Karpas-422 (cell line): ENCODE results near the gene LEAP2. TPM values are rescaled to one million over a fixed set of nuclear protein-coding genes. Genes with fewer than 3 reads are reported as not detected.

ENCODE experiments used
- DNase-seq: peaks from one replicate; pipeline ENCODE4 v3.0.0-alpha.2; 2015
- H2AFZ ChIP-seq: fragments of 200-600 bp; sonication (generic); 2 replicates; pipeline ENCODE4 v1.6.1; 2014; ENCODE audit warnings: antibody characterized with exemption, low read length, mixed read lengths
- H3K27ac ChIP-seq: fragments of 200-600 bp; sonication (generic); 2 replicates; pipeline ENCODE4 v1.5.1; 2014; ENCODE audit warnings: mild to moderate bottlenecking, low read length, moderate library complexity
- H3K27me3 ChIP-seq: fragments of 200-600 bp; sonication (generic); 2 replicates; pipeline ENCODE4 v1.6.1; 2014; ENCODE audit warnings: low read length, mixed read lengths
- H3K36me3 ChIP-seq: fragments of 200-600 bp; sonication (generic); 2 replicates; pipeline ENCODE4 v1.6.1; 2014; ENCODE audit warnings: low read length, mixed read lengths; ENCODE audit not compliant: insufficient read depth
- H3K4me1 ChIP-seq: fragments of 200-600 bp; sonication (generic); 2 replicates; pipeline ENCODE4 v1.6.1; 2014; ENCODE audit warnings: mild to moderate bottlenecking, low read length, mixed read lengths
- H3K4me2 ChIP-seq: fragments of 200-600 bp; sonication (generic); 2 replicates; pipeline ENCODE4 v1.6.1; 2014; ENCODE audit warnings: low read length, low read depth, mild to moderate bottlenecking; ENCODE audit not compliant: poor library complexity, severe bottlenecking
- H3K4me3 ChIP-seq: fragments of 200-600 bp; sonication (generic); 2 replicates; pipeline ENCODE4 v1.5.1; 2014; ENCODE audit warnings: mild to moderate bottlenecking, antibody characterized with exemption, low read length, mixed read lengths
- H3K79me2 ChIP-seq: fragments of 200-600 bp; sonication (generic); 2 replicates; pipeline ENCODE4 v1.6.1; 2014; ENCODE audit warnings: mild to moderate bottlenecking, low read length, mixed read lengths
- H3K9ac ChIP-seq: fragments of 200-600 bp; sonication (generic); 2 replicates; pipeline ENCODE4 v1.6.0; 2014; ENCODE audit warnings: low read length
- H3K9me2 ChIP-seq: fragments of 200-600 bp; sonication (generic), shearing (Covaris generic); replicated peaks from 2 replicates; pipeline ENCODE4 v1.6.0; 2014; ENCODE audit warnings: mild to moderate bottlenecking, low read length, moderate library complexity; ENCODE audit not compliant: insufficient read depth
- H3K9me3 ChIP-seq: fragments of 300-700, 200-600 bp; sonication (generic); 2 replicates; pipeline ENCODE4 v1.6.1; 2014; ENCODE audit warnings: low read length, mixed read lengths
- H4K20me1 ChIP-seq: fragments of 200-600 bp; sonication (generic); 2 replicates; pipeline ENCODE4 v1.6.1; 2014; ENCODE audit warnings: mild to moderate bottlenecking, antibody characterized with exemption, low read length, low read depth; ENCODE audit not compliant: insufficient read depth
- total RNA-seq: library from RNA; depleted of rRNA; stranded (reverse); fragments of >200 nt; shearing (Covaris generic); gene quantifications from 2 replicates; pipeline ENCODE4 v1.2.3, GENCODE V29; 2014; ENCODE audit warnings: low replicate concordance

LEAP2 gene
- total RNA-seq, 1 experiment from 2014 or later = 6.6 TPM

GRCh38 chr5:132838516-132839282 is 34.8 kb upstream of the LEAP2 start:
- Histone ChIP-seq H3K9me2 (no peaks in the 10 kb centered on the region), H3K27me3 (no peaks in the 10 kb centered on the region), H3K36me3 (no peaks in the 10 kb centered on the region), H3K79me2 (no peaks in the 10 kb centered on the region), H3K27ac (no peak overlapping the region), H3K4me2 (no peak overlapping the region), H3K4me3 (no peak overlapping the region), H4K20me1 (no peaks in the 10 kb centered on the region), H3K4me1 (no peaks in the 10 kb centered on the region), H3K9me3 (no peaks in the 10 kb centered on the region), H3K9ac (no peak overlapping the region), H2AFZ (no peak overlapping the region)
- no peak for DNase-seq

- Histone ChIP-seq H3K9me3 (no peaks in the 10 kb centered on the region), H3K9ac (no peak overlapping the region), H3K9me2 (no peaks in the 10 kb centered on the region), H4K20me1 (no peaks in the 10 kb centered on the region), H3K27me3 (no peaks in the 10 kb centered on the region), H3K79me2 (no peaks in the 10 kb centered on the region), H3K36me3 (no peaks in the 10 kb centered on the region), H3K4me1 (no peaks in the 10 kb centered on the region), H3K4me3 (no peak overlapping the region), H2AFZ (no peak overlapping the region), H3K27ac (no peak overlapping the region), H3K4me2 (no peak overlapping the region)
- no peak for DNase-seq
These were observed 33.8 kb upstream of the LEAP2 start for GRCh38 chr5:132839426-132840301.

GRCh38 chr5:132840313-132840712 is 33.2 kb upstream of the LEAP2 start:
- no peaks in the 10 kb centered on the region for H3K9me2 ChIP-seq
- H3K79me2 ChIP-seq = no peaks in the 10 kb centered on the region
- no peak for DNase-seq
- no peaks in the 10 kb centered on the region for H3K9me3 ChIP-seq
- no peaks in the 10 kb centered on the region for H3K36me3 ChIP-seq
- H3K4me2 ChIP-seq = no peak overlapping the region
- no peak overlapping the region for H2AFZ ChIP-seq
- H3K4me1 ChIP-seq = no peaks in the 10 kb centered on the region
- H3K27ac ChIP-seq = no peak overlapping the region
- no peaks in the 10 kb centered on the region for H3K27me3 ChIP-seq
- no peak overlapping the region for H3K4me3 ChIP-seq
- H4K20me1 ChIP-seq = no peaks in the 10 kb centered on the region
- H3K9ac ChIP-seq = no peak overlapping the region

- Histone ChIP-seq H3K36me3 (no peaks in the 10 kb centered on the region), H3K27ac (no peak overlapping the region), H3K27me3 (no peaks in the 10 kb centered on the region), H3K9me2 (no peaks in the 10 kb centered on the region), H3K9me3 (no peaks in the 10 kb centered on the region), H2AFZ (no peak overlapping the region), H3K4me1 (no peaks in the 10 kb centered on the region), H3K4me2 (no peak overlapping the region), H3K79me2 (no peaks in the 10 kb centered on the region), H4K20me1 (no peaks in the 10 kb centered on the region), H3K4me3 (no peak overlapping the region), H3K9ac (no peak overlapping the region)
- no peak for DNase-seq
These were observed 32.6 kb upstream of the LEAP2 start for GRCh38 chr5:132840896-132841295.

- Histone ChIP-seq H3K79me2 (no peaks in the 10 kb centered on the region), H3K4me1 (no peaks in the 10 kb centered on the region), H3K9me3 (no peaks in the 10 kb centered on the region), H3K27me3 (no peaks in the 10 kb centered on the region), H3K36me3 (no peaks in the 10 kb centered on the region), H3K9me2 (no peaks in the 10 kb centered on the region), H2AFZ (no peak overlapping the region), H4K20me1 (no peaks in the 10 kb centered on the region), H3K4me3 (no peak overlapping the region), H3K9ac (no peak overlapping the region), H3K4me2 (no peak overlapping the region), H3K27ac (no peak overlapping the region)
- DNase-seq = no peak
These were observed 32.2 kb upstream of the LEAP2 start for GRCh38 chr5:132841305-132841704.

- Histone ChIP-seq H3K4me1 (no peaks in the 10 kb centered on the region), H3K79me2 (no peaks in the 10 kb centered on the region), H3K9ac (no peak overlapping the region), H3K4me3 (no peak overlapping the region), H3K27me3 (no peaks in the 10 kb centered on the region), H4K20me1 (no peaks in the 10 kb centered on the region), H3K36me3 (no peaks in the 10 kb centered on the region), H3K27ac (no peak overlapping the region), H3K9me3 (no peaks in the 10 kb centered on the region), H2AFZ (no peak overlapping the region), H3K4me2 (no peak overlapping the region), H3K9me2 (no peaks in the 10 kb centered on the region)
- DNase-seq = no peak
These were observed 25.2 kb upstream of the LEAP2 start for GRCh38 chr5:132848270-132848669.

- H3K9me3 ChIP-seq = no peaks in the 10 kb centered on the region
- H3K27me3 ChIP-seq = no peaks in the 10 kb centered on the region
- no peaks in the 10 kb centered on the region for H3K36me3 ChIP-seq
- no peak overlapping the region for H3K9ac ChIP-seq
- H3K4me2 ChIP-seq = no peak overlapping the region
- H3K27ac ChIP-seq = no peak overlapping the region
- H3K4me1 ChIP-seq = no peaks in the 10 kb centered on the region
- no peak overlapping the region for H2AFZ ChIP-seq
- no peaks in the 10 kb centered on the region for H4K20me1 ChIP-seq
- no peak overlapping the region for H3K4me3 ChIP-seq
- no peaks in the 10 kb centered on the region for H3K9me2 ChIP-seq
- no peaks in the 10 kb centered on the region for H3K79me2 ChIP-seq
- no peak for DNase-seq
These were observed 24.1 kb upstream of the LEAP2 start for GRCh38 chr5:132849347-132849746.

GRCh38 chr5:132850066-132850465 is 23.4 kb upstream of the LEAP2 start:
- H3K4me1 ChIP-seq = no peaks in the 10 kb centered on the region
- no peak overlapping the region for H2AFZ ChIP-seq
- H4K20me1 ChIP-seq = no peaks in the 10 kb centered on the region
- DNase-seq = no peak
- H3K9me2 ChIP-seq = no peaks in the 10 kb centered on the region
- no peaks in the 10 kb centered on the region for H3K9me3 ChIP-seq
- no peak overlapping the region for H3K4me3 ChIP-seq
- H3K79me2 ChIP-seq = no peaks in the 10 kb centered on the region
- no peak overlapping the region for H3K9ac ChIP-seq
- H3K4me2 ChIP-seq = no peak overlapping the region
- no peaks in the 10 kb centered on the region for H3K36me3 ChIP-seq
- H3K27ac ChIP-seq = no peak overlapping the region
- no peaks in the 10 kb centered on the region for H3K27me3 ChIP-seq
